ENCODE results near the gene ADD1.

DNA sequence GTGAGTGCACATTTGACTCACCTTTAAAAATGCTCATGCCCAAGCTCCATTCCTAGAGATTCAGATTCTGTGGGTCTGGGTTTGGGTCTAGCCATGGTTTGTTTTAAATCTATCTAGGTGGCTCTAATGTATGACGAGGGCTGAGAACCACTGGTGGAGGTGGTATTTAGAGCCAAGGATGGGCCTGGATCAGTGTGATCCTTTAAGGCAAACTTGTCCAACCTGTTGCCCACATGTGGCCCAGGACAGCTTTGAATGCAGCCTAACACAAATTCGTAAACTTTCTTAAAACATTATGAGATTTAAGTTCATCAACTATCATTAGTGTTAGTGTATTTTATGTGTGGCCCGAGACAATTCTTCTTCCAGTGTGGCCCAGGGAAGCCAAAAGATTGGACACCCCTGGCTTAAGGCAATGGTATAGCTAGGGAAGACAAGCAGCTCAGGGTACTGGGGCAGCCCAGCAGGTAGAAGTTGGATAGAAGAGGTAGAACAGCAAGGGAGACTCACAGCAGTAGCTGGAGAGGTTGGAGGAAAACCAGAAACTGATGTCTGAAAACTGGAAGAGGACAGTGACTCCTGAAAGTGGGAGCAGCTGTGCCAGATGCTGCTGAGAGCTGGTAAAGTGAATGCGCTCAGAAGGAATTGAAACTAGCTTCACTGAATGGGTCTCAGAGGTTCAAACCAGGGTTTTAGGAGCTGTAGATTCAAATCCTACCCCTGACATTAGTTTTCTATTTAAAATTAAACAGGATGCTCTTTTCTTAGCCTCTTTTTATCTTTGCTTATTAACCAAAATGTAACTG, 18.2 kb downstream of the ADD1 start:
- no peak for TF ChIP-seq EZH2phosphoT487 (IDR thresholded peaks at IDR 0.05; ENCODE audit: borderline replicate concordance, low read length)
- TF ChIP-seq, protein P1, sequence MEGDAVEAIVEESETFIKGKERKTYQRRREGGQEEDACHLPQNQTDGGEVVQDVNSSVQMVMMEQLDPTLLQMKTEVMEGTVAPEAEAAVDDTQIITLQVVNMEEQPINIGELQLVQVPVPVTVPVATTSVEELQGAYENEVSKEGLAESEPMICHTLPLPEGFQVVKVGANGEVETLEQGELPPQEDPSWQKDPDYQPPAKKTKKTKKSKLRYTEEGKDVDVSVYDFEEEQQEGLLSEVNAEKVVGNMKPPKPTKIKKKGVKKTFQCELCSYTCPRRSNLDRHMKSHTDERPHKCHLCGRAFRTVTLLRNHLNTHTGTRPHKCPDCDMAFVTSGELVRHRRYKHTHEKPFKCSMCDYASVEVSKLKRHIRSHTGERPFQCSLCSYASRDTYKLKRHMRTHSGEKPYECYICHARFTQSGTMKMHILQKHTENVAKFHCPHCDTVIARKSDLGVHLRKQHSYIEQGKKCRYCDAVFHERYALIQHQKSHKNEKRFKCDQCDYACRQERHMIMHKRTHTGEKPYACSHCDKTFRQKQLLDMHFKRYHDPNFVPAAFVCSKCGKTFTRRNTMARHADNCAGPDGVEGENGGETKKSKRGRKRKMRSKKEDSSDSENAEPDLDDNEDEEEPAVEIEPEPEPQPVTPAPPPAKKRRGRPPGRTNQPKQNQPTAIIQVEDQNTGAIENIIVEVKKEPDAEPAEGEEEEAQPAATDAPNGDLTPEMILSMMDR (IDR thresholded peaks at IDR 0.05; ENCODE audit: low read depth, low read length, poor library complexity, severe bottlenecking), result no peak

Data from DOHH2 (cell line).